HepG2 (cell line): ENCODE measurements around the gene KATNAL1. TPM values are rescaled to one million over a fixed set of nuclear protein-coding genes. Genes with fewer than 3 reads are reported as not detected.

ENCODE experiments used
- ATAC-seq: fragments of 200-7000 bp; cut with Tn5 transposase; 3 replicates; pipeline ENCODE4 v1.9.1; 2020; ENCODE audit warnings: mild to moderate bottlenecking, moderate library complexity
- BruUV-seq: library from RNA; stranded (reverse); fragments of 400-500 nt; replicated peaks from 2 replicates; lab custom pipeline; 2021; lab: Mats Ljungman, UMichigan
- CTCF ChIA-PET: fragments of 300-600 bp; formaldehyde crosslinking; extraction: SDS; loops from one replicate; lab custom pipeline; 2021; ENCODE audit warnings: low total read pairs, inconsistent platforms, low intra/inter-chr PET ratio; lab: Yijun Ruan, JAX
- POLR2A ChIA-PET: fragments of 350-600 bp; sonication (Branson Sonifier 250); formaldehyde crosslinking; loops from one replicate; lab custom pipeline; 2020; ENCODE audit warnings: antibody characterized with exemption, inconsistent platforms; lab: Yijun Ruan, JAX
- DNase-seq: peaks from one replicate; pipeline ENCODE4 v3.0.0-alpha.2; 2015; ENCODE audit warnings: low spot score
- FAIRE-seq: peaks from 3 replicates; lab custom pipeline; 2011; peaks lifted over from hg19 to GRCh38; lab: Jason Lieb, UNC
- H2AFZ ChIP-seq: one replicate; pipeline ENCODE4 v1.6.1; 2011; ENCODE audit warnings: low read length, inconsistent platforms
- H3K27ac ChIP-seq: fragments of 300-600 bp; 3 replicates; pipeline ENCODE4 v1.8.0; 2011; ENCODE audit warnings: mixed run types, mild to moderate bottlenecking, mixed read lengths, low read length, inconsistent platforms; ENCODE audit not compliant: insufficient read depth; ENCODE audit errors: extremely low read length
- H3K27me3 ChIP-seq, 2 experiments: fragments of 200-600 bp in 1 of 2; 2 replicates in 1 of 2; 3 replicates in 1 of 2; pipeline versions ENCODE4 v1.6.0 to v1.8.0; 2011; ENCODE audit warnings: low read length in 2 of 2, mild to moderate bottlenecking in 2 of 2, moderate library complexity in 2 of 2, inconsistent platforms in 1 of 2; ENCODE audit not compliant: insufficient read depth in 2 of 2, control insufficient read depth in 1 of 2
- H3K36me3 ChIP-seq, 2 experiments: fragments of 200-600 bp in 1 of 2; replicated peaks in 1 of 2; 2 replicates in 1 of 2; 3 replicates in 1 of 2; pipeline versions ENCODE4 v1.5.1 to v1.8.0; 2011; ENCODE audit warnings: low read length in 2 of 2, inconsistent platforms in 1 of 2; ENCODE audit not compliant: insufficient read depth in 2 of 2, control insufficient read depth in 1 of 2
- H3K4me1 ChIP-seq: 2 replicates; pipeline ENCODE4 v1.5.1; 2012; ENCODE audit warnings: low read length, inconsistent platforms; ENCODE audit not compliant: insufficient read depth
- H3K4me2 ChIP-seq: 2 replicates; pipeline ENCODE4 v1.6.0; 2011; ENCODE audit warnings: low read depth, low read length, inconsistent platforms
- H3K4me3 ChIP-seq, 3 experiments: fragments of 200-600 bp in 1 of 3; sonication (generic), shearing (Covaris generic) in 1 of 3; replicated peaks in 1 of 3; 2 replicates each; pipeline ENCODE4 v1.5.1; 2011 to 2016; ENCODE audit warnings: low read length in 3 of 3, inconsistent platforms in 2 of 3, low read depth in 2 of 3, mild to moderate bottlenecking in 2 of 3, control low read depth in 1 of 3, mixed read lengths in 1 of 3; ENCODE audit not compliant: insufficient read depth in 1 of 3
- H3K79me2 ChIP-seq: one replicate; pipeline ENCODE4 v1.6.1; 2011; ENCODE audit warnings: low read length, inconsistent platforms; ENCODE audit not compliant: insufficient read depth
- H3K9ac ChIP-seq: 2 replicates; pipeline ENCODE4 v1.6.0; 2011; ENCODE audit warnings: mild to moderate bottlenecking, low read depth, low read length, inconsistent platforms; ENCODE audit not compliant: insufficient read depth
- H3K9me3 ChIP-seq: 2 replicates; pipeline ENCODE4 v1.5.1; 2012; ENCODE audit warnings: mild to moderate bottlenecking, low read length
- H4K20me1 ChIP-seq: 2 replicates; pipeline ENCODE4 v1.6.0; 2011; ENCODE audit warnings: inconsistent platforms, mild to moderate bottlenecking, low read length, moderate library complexity; ENCODE audit not compliant: insufficient read depth
- AGO1 ChIP-seq: fragments of 200-400 bp; formaldehyde crosslinking; IDR thresholded peaks from 2 replicates; pipeline ENCODE4 v1.6.1; 2017; ENCODE audit warnings: mild to moderate bottlenecking, low read depth, low read length, moderate library complexity; ENCODE audit not compliant: poor library complexity, severe bottlenecking
- HOXA9 ChIP-seq: sonication (generic); formaldehyde crosslinking; IDR thresholded peaks from 2 replicates; pipeline ENCODE4 v1.8.1; 2022; ENCODE audit warnings: missing genetic modification reagents, mild to moderate bottlenecking, moderate library complexity, borderline replicate concordance
- KIAA2018 ChIP-seq: sonication (generic); formaldehyde crosslinking; IDR thresholded peaks from 2 replicates; pipeline ENCODE4 v1.5.0; 2020; ENCODE audit warnings: mild to moderate bottlenecking, missing genetic modification reagents, borderline replicate concordance
- NFKBIZ ChIP-seq: IDR thresholded peaks from 2 replicates; pipeline ENCODE4 v1.6.1; 2018; ENCODE audit warnings: missing genetic modification reagents, missing compliant biosample characterization
- PHF20 ChIP-seq: sonication (generic); formaldehyde crosslinking; IDR thresholded peaks from 2 replicates; pipeline ENCODE4 v1.5.0; 2020; ENCODE audit warnings: mild to moderate bottlenecking, missing genetic modification reagents
- PLSCR1 ChIP-seq: sonication (generic); formaldehyde crosslinking; IDR thresholded peaks from 2 replicates; pipeline ENCODE4 v1.5.0; 2020; ENCODE audit warnings: missing genetic modification reagents, mild to moderate bottlenecking, borderline replicate concordance
- POLR2AphosphoS2 ChIP-seq: IDR thresholded peaks from 2 replicates; pipeline ENCODE4 v1.6.1; 2011; ENCODE audit warnings: low read depth, low read length, improper control_type of control experiment
- RARA ChIP-seq: IDR thresholded peaks from 2 replicates; pipeline ENCODE4 v1.6.1; 2016; ENCODE audit warnings: missing genetic modification reagents, missing compliant biosample characterization
- ZNF251 ChIP-seq: sonication (generic); formaldehyde crosslinking; IDR thresholded peaks from 2 replicates; pipeline ENCODE4 v1.9.0; 2021; ENCODE audit warnings: mild to moderate bottlenecking, missing genetic modification reagents
- ZNF619 ChIP-seq: sonication (generic); formaldehyde crosslinking; IDR thresholded peaks from 2 replicates; pipeline ENCODE4 v1.4.0; 2020; ENCODE audit warnings: mild to moderate bottlenecking, missing genetic modification reagents
- ZNF768 ChIP-seq: sonication (generic); formaldehyde crosslinking; IDR thresholded peaks from 2 replicates; pipeline ENCODE4 v1.4.0; 2020; ENCODE audit warnings: missing genetic modification reagents
- ZNF780A ChIP-seq: sonication (generic); formaldehyde crosslinking; IDR thresholded peaks from 2 replicates; pipeline ENCODE4 v1.8.0; 2022; ENCODE audit warnings: mild to moderate bottlenecking, missing genetic modification reagents, moderate library complexity
- ZSCAN29 ChIP-seq: sonication (generic); formaldehyde crosslinking; conservative IDR thresholded peaks from 2 replicates; pipeline ENCODE4 v1.4.0; 2020; ENCODE audit warnings: mild to moderate bottlenecking, missing genetic modification reagents
- WGBS: methylation state at CpG from one replicate; pipeline ENCODE4 v1.1.6; 2017; ENCODE audit warnings: low lambda C conversion rate; 5-methylcytosine and 5-hydroxymethylcytosine counted together
- in situ Hi-C: cut with HindIII; loops from 2 replicates; pipeline ENCODE4 v1.10.0; 2017; ENCODE audit warnings: low pct_unique_long_range_greater_than_20kb; ENCODE audit not compliant: extremely low pct_ligation_motif_present
- intact Hi-C: fragments of 100-400 bp; cut with micrococcal nuclease; formaldehyde crosslinking; loops from one replicate; pipeline ENCODE4 v1.10.0; 2022; ENCODE audit not compliant: unreplicated experiment
- polyA plus RNA-seq, 8 experiments: library from polyadenylated mRNA; depleted of rRNA in 3 of 8; stranded (reverse) in 7 of 8; unstranded in 1 of 8; fragments of >200 nt; fragmentation: Illumina TruSeq in 4 of 8; extraction: Trizol in 4 of 8; gene quantifications; 2 replicates each; pipeline versions ENCODE4 v1.2.1 to v1.2.3, GENCODE V29; 2011 to 2016; ENCODE audit warnings: low read depth in 4 of 8, missing spikeins in 1 of 8, mixed read lengths in 1 of 8; ENCODE audit not compliant: insufficient read depth in 1 of 8
- total RNA-seq, 5 experiments: library from RNA; depleted of rRNA; stranded (reverse); fragments of >200 nt; fragmentation: Illumina TruSeq; extraction: Trizol; gene quantifications; 2 replicates each; pipeline ENCODE4 v1.2.3, GENCODE V29; 2016; ENCODE audit warnings: low read depth in 1 of 5
- TF ChIP-seq, protein P1 (sequence below): sonication (generic); formaldehyde crosslinking; IDR thresholded peaks from 2 replicates; pipeline ENCODE4 v1.4.0; 2020; ENCODE audit warnings: missing genetic modification reagents

KATNAL1 gene
- total and polyA plus RNA-seq, 2 of the 13 experiments (the other 11 are each of a cell fraction or from before 2014, with no cell fraction given) = 3.2 to 11.8 TPM

DNA sequence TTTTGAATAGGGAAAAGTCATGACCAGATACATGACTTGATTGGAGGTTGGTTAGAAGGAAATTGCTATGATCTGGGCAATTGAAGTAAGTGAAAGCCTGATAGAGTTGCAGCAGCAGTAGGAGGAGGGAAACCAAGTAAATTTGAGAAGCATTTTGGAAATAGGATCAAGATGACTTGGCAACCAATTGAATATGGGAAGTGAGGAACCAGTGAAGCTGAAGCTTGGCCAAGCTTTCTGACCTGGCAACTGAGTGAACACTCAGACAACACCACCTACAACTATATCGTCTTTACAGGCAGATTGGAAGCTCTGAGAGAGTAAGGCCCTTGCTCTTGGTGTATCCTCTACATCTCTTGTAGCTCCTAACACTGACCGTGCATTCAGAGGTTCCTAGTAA is 16.2 kb upstream of the KATNAL1 start:
- FAIRE-seq = no peak
- Histone ChIP-seq H3K9ac (no peak overlapping the region), H3K27me3 (no peaks in the 10 kb centered on the region; a peak in 1 of 5 replicates), H3K4me3 (no peak overlapping the region), H3K4me1 (no peaks in the 10 kb centered on the region), H2AFZ (no peak overlapping the region), H3K36me3 (no peaks in the 10 kb centered on the region; a peak in 1 of 5 replicates), H3K79me2 (no peaks in the 10 kb centered on the region), H3K4me2 (no peak overlapping the region), H3K9me3 (no peaks in the 10 kb centered on the region), H3K27ac (no peak overlapping the region), H4K20me1 (no peaks in the 10 kb centered on the region)
- intact Hi-C loops = no loop called here
- in situ Hi-C loops = no loop called here
- DNase-seq = no peak
- ATAC-seq = no peak
- no TSS peak for BruUV-seq
- CTCF ChIA-PET = no interaction called here
- TF ChIP-seq ZSCAN29 (CRISPR knock-in tag) = no peak
- TF ChIP-seq PLSCR1 = no peak
- no peak for TF ChIP-seq ZNF768 (CRISPR knock-in tag)
- TF ChIP-seq ZNF251 (CRISPR knock-in tag) = no peak
- TF ChIP-seq HOXA9 (CRISPR knock-in tag) = no peak
- no peak for TF ChIP-seq AGO1
- TF ChIP-seq ZNF780A (CRISPR knock-in tag) = no peak
- no peak for TF ChIP-seq KIAA2018
- TF ChIP-seq NFKBIZ (CRISPR knock-in tag) = no peak
- no peak for TF ChIP-seq RARA (CRISPR knock-in tag)
- TF ChIP-seq PHF20 = no peak
- no peak for TF ChIP-seq ZNF619
- TF ChIP-seq, protein P1, sequence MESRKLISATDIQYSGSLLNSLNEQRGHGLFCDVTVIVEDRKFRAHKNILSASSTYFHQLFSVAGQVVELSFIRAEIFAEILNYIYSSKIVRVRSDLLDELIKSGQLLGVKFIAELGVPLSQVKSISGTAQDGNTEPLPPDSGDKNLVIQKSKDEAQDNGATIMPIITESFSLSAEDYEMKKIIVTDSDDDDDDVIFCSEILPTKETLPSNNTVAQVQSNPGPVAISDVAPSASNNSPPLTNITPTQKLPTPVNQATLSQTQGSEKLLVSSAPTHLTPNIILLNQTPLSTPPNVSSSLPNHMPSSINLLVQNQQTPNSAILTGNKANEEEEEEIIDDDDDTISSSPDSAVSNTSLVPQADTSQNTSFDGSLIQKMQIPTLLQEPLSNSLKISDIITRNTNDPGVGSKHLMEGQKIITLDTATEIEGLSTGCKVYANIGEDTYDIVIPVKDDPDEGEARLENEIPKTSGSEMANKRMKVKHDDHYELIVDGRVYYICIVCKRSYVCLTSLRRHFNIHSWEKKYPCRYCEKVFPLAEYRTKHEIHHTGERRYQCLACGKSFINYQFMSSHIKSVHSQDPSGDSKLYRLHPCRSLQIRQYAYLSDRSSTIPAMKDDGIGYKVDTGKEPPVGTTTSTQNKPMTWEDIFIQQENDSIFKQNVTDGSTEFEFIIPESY (CRISPR knock-in tag) = no peak
- no peak for TF ChIP-seq POLR2AphosphoS2
- POLR2A ChIA-PET = no interaction called here
- 60% methylated on average over 2 of the region's 2 CpGs for WGBS
